Neural progenitor cell (in vitro differentiated cells): ENCODE results near the gene EFS. TPM values are rescaled to one million over a fixed set of nuclear protein-coding genes. Genes with fewer than 3 reads are reported as not detected.
A peak's percentile ranks its signal among the peaks of the same experiment; 100 is the strongest.

ENCODE experiments used
- DNase-seq: peaks from one replicate; pipeline ENCODE4 v3.0.0-alpha.2; 2016; ENCODE audit warnings: low spot score
- H2AFZ ChIP-seq: fragments of 200-600 bp; sonication (generic); replicated peaks from 2 replicates; pipeline ENCODE4 v1.6.1; 2016; ENCODE audit warnings: antibody characterized with exemption
- H3F3A ChIP-seq: fragments of 200-600 bp; sonication (generic); 2 replicates; pipeline ENCODE4 v1.6.1; 2016; ENCODE audit warnings: antibody characterized with exemption, low read depth
- H3K27ac ChIP-seq: fragments of 200-600 bp; sonication (generic); 2 replicates; pipeline ENCODE4 v1.5.1; 2016; ENCODE audit warnings: mild to moderate bottlenecking
- H3K27me3 ChIP-seq: fragments of 200-600 bp; sonication (generic); 2 replicates; pipeline ENCODE4 v1.6.1; 2016; ENCODE audit warnings: mild to moderate bottlenecking, moderate library complexity
- H3K36me3 ChIP-seq: fragments of 200-600 bp; sonication (generic); 2 replicates; pipeline ENCODE4 v1.5.1; 2016
- H3K4me1 ChIP-seq: fragments of 200-600 bp; sonication (generic); 2 replicates; pipeline ENCODE4 v1.6.1; 2016; ENCODE audit warnings: mixed run types
- H3K4me2 ChIP-seq: fragments of 200-600 bp; sonication (generic); 2 replicates; pipeline ENCODE4 v1.6.1; 2016
- H3K4me3 ChIP-seq: fragments of 200-600 bp; sonication (generic); 2 replicates; pipeline ENCODE4 v1.5.1; 2016
- H3K79me2 ChIP-seq: fragments of 200-600 bp; sonication (generic); 2 replicates; pipeline ENCODE4 v1.6.1; 2016; ENCODE audit warnings: low read depth
- H3K9ac ChIP-seq: fragments of 200-600 bp; sonication (generic); 2 replicates; pipeline ENCODE4 v1.6.1; 2016
- H3K9me3 ChIP-seq: fragments of 200-600 bp; sonication (generic); 2 replicates; pipeline ENCODE4 v1.5.1; 2016; ENCODE audit warnings: low read depth
- H4K20me1 ChIP-seq: fragments of 200-600 bp; sonication (generic); 2 replicates; pipeline ENCODE4 v1.6.1; 2016; ENCODE audit warnings: low read depth
- H3K27ac Mint-ChIP-seq: 3 replicates; pipeline ENCODE4 v1.8.0; 2021; ENCODE audit warnings: mixed read lengths
- H3K27me3 Mint-ChIP-seq: 2 replicates; pipeline ENCODE4 v1.8.0; 2022; ENCODE audit warnings: low read depth, mild to moderate bottlenecking, inconsistent platforms, moderate library complexity, mixed read lengths; ENCODE audit not compliant: insufficient read depth
- H3K36me3 Mint-ChIP-seq: 3 replicates; pipeline ENCODE4 v1.8.0; 2021; ENCODE audit warnings: mixed read lengths
- H3K4me1 Mint-ChIP-seq: 3 replicates; pipeline ENCODE4 v1.8.0; 2021; ENCODE audit warnings: mixed read lengths
- H3K4me3 Mint-ChIP-seq: 3 replicates; pipeline ENCODE4 v1.8.0; 2021; ENCODE audit warnings: mild to moderate bottlenecking, moderate library complexity, mixed read lengths
- H3K9me3 Mint-ChIP-seq: 3 replicates; pipeline ENCODE4 v1.8.0; 2020; ENCODE audit warnings: mixed read lengths
- CTCF ChIP-seq: fragments of 200-600 bp; sonication (generic); IDR thresholded peaks from 2 replicates; pipeline ENCODE4 v1.5.1; 2017; ENCODE audit warnings: antibody characterized with exemption, mild to moderate bottlenecking
- EZH2 ChIP-seq: fragments of 200-600 bp; sonication (generic); IDR thresholded peaks from 2 replicates; pipeline ENCODE4 v1.6.1; 2017; ENCODE audit warnings: antibody characterized with exemption, mild to moderate bottlenecking, moderate library complexity
- EZH2phosphoT487 ChIP-seq: fragments of 200-600 bp; sonication (generic); IDR thresholded peaks from 2 replicates; pipeline ENCODE4 v1.6.1; 2017; ENCODE audit warnings: antibody characterized with exemption
- total RNA-seq: library from RNA; depleted of rRNA; stranded (reverse); fragments of >200 nt; gene quantifications from 2 replicates; pipeline ENCODE4 v1.2.3, GENCODE V29; 2015; ENCODE audit warnings: low replicate concordance

EFS gene
- total RNA-seq, 1 donor from 2014 or later = 21.7 TPM

GRCh38 chr14:23359167-23359626, 5.8 kb downstream of the EFS start:
- DNase-seq = no peak
- H3K36me3 ChIP-seq = peaks cover 3% of the 10 kb centered on the region
- H3K4me3 ChIP-seq = no peak overlapping the region
- H3K79me2 ChIP-seq = peaks cover 34% of the 10 kb centered on the region
- no peak overlapping the region for H3K27ac Mint-ChIP-seq
- H3K4me1 Mint-ChIP-seq = peaks cover 32% of the 10 kb centered on the region
- no peaks in the 10 kb centered on the region for H3K9me3 Mint-ChIP-seq
- no peak overlapping the region for H2AFZ ChIP-seq
- peaks cover 71% of the 10 kb centered on the region for H4K20me1 ChIP-seq
- peaks cover 6% of the 10 kb centered on the region for H3K27me3 Mint-ChIP-seq
- H3K4me3 Mint-ChIP-seq = no peak overlapping the region
- peaks cover 73% of the 10 kb centered on the region for H3F3A ChIP-seq
- no peak overlapping the region for H3K4me2 ChIP-seq
- peaks cover 19% of the 10 kb centered on the region for H3K4me1 ChIP-seq
- no peak for TF ChIP-seq CTCF
- no peak for TF ChIP-seq EZH2phosphoT487
- H3K9me3 ChIP-seq = no peaks in the 10 kb centered on the region
- H3K27ac ChIP-seq = peak overlapping the region; percentile 63
- H3K27me3 ChIP-seq = no peaks in the 10 kb centered on the region
- no peak overlapping the region for H3K9ac ChIP-seq
- H3K36me3 Mint-ChIP-seq = peaks cover 29% of the 10 kb centered on the region

GRCh38 chr14:23358553-23359166, 6.3 kb downstream of the EFS start:
- Histone ChIP-seq H3F3A (peaks cover 73% of the 10 kb centered on the region), H3K4me3 (no peak overlapping the region), H3K4me1 (peaks cover 14% of the 10 kb centered on the region), H3K9ac (no peak overlapping the region), H3K79me2 (peaks cover 28% of the 10 kb centered on the region), H4K20me1 (peaks cover 66% of the 10 kb centered on the region), H3K36me3 (peaks cover 3% of the 10 kb centered on the region), H3K9me3 (no peaks in the 10 kb centered on the region), H3K27me3 (no peaks in the 10 kb centered on the region), H3K4me2 (no peak overlapping the region), H3K27ac (peak overlapping the region; percentile 63), H2AFZ (no peak overlapping the region)
- Mint-ChIP-seq H3K27ac (no peak overlapping the region), H3K9me3 (no peaks in the 10 kb centered on the region), H3K27me3 (peaks cover 8% of the 10 kb centered on the region), H3K36me3 (peaks cover 29% of the 10 kb centered on the region), H3K4me1 (peaks cover 28% of the 10 kb centered on the region), H3K4me3 (no peak overlapping the region)
- TF ChIP-seq CTCF = no peak
- TF ChIP-seq EZH2phosphoT487 = no peak
- no peak for TF ChIP-seq EZH2
- DNase-seq = no peak

DNA sequence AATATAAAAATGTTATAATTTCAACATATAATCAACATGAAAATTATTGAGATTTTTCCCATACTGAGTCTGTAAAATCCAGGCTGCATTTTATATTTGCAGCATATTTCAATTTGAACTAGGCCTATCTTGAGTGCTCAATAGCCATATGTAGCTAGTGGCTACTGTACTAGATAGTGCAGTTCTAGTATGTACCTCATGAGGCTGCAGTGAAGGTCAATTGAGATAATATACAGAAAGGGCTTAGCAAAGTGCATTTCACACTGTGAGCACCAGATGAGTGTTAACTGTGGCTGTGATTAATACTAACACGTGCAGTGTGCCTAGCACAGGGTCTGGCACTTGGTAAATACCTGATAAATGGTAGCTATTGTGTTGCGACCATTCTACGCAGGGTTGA, 6.9 kb downstream of the EFS start:
- H3K27ac ChIP-seq = no peak overlapping the region
- peaks cover 22% of the 10 kb centered on the region for H3K79me2 ChIP-seq
- peaks cover 59% of the 10 kb centered on the region for H4K20me1 ChIP-seq
- H3K9ac ChIP-seq = no peak overlapping the region
- no peak overlapping the region for H3K4me3 Mint-ChIP-seq
- peaks cover under 1% of the 10 kb centered on the region for H3K36me3 ChIP-seq
- H3K9me3 Mint-ChIP-seq = no peaks in the 10 kb centered on the region
- H3K4me1 ChIP-seq = peaks cover 12% of the 10 kb centered on the region
- no peak overlapping the region for H2AFZ ChIP-seq
- H3K4me3 ChIP-seq = no peak overlapping the region
- H3K27me3 ChIP-seq = no peaks in the 10 kb centered on the region
- DNase-seq = no peak
- H3K27me3 Mint-ChIP-seq = peaks cover 13% of the 10 kb centered on the region
- H3K4me2 ChIP-seq = no peak overlapping the region
- H3K36me3 Mint-ChIP-seq = peaks cover 28% of the 10 kb centered on the region
- H3K27ac Mint-ChIP-seq = no peak overlapping the region
- TF ChIP-seq CTCF = no peak
- no peak for TF ChIP-seq EZH2phosphoT487
- TF ChIP-seq EZH2 = no peak
- H3F3A ChIP-seq = peaks cover 79% of the 10 kb centered on the region
- H3K9me3 ChIP-seq = no peaks in the 10 kb centered on the region
- H3K4me1 Mint-ChIP-seq = peaks cover 28% of the 10 kb centered on the region
